Thymus (tissue), 11 donors: ENCODE data around the gene TSNAX. TPM values are rescaled to one million over a fixed set of nuclear protein-coding genes. Genes with fewer than 3 reads are reported as not detected.

Experiments used
- DNase-seq, 9 donors: peaks; one replicate each; pipeline ENCODE4 v3.0.0-alpha.2; 2013; ENCODE audit warnings: low spot score in 9 of 9, low read depth in 6 of 9, missing footprints in 1 of 9
- H3K27ac ChIP-seq, 2 donors: one replicate each; pipeline ENCODE4 v1.5.1; 2013; ENCODE audit warnings: control low read depth in 1 of 2, low read depth in 1 of 2, low read length in 1 of 2, mild to moderate bottlenecking in 1 of 2, moderate library complexity in 1 of 2
- H3K27me3 ChIP-seq, 2 donors: one replicate each; pipeline ENCODE4 v1.5.1; 2013; ENCODE audit warnings: low read length in 1 of 2; ENCODE audit not compliant: control insufficient read depth in 2 of 2, insufficient read depth in 1 of 2
- H3K36me3 ChIP-seq, 2 donors: one replicate each; pipeline ENCODE4 v1.5.1; 2013; ENCODE audit warnings: low read length in 1 of 2, mild to moderate bottlenecking in 1 of 2, moderate library complexity in 1 of 2; ENCODE audit not compliant: control insufficient read depth in 2 of 2, insufficient read depth in 2 of 2
- H3K4me1 ChIP-seq, 2 donors: one replicate each; pipeline ENCODE4 v1.5.1; 2013; ENCODE audit warnings: low read length in 2 of 2; ENCODE audit not compliant: control insufficient read depth in 2 of 2, insufficient read depth in 2 of 2
- H3K4me3 ChIP-seq, 2 donors: one replicate each; pipeline ENCODE4 v1.5.1; 2013; ENCODE audit warnings: low read length in 2 of 2, control low read depth in 1 of 2, mild to moderate bottlenecking in 1 of 2
- H3K9me3 ChIP-seq, 2 donors: one replicate each; pipeline ENCODE4 v1.5.1; 2013; ENCODE audit warnings: low read length in 1 of 2, mild to moderate bottlenecking in 1 of 2; ENCODE audit not compliant: control insufficient read depth in 2 of 2, insufficient read depth in 1 of 2
- WGBS: extraction: QIAGEN DNeasy Blood & Tissue Kit; methylation state at CpG from one replicate; pipeline ENCODE4 v1.1.7; 2013; 5-methylcytosine and 5-hydroxymethylcytosine counted together
- polyA plus RNA-seq: library from polyadenylated mRNA; stranded (reverse); fragments of 200-250 nt; gene quantifications from one replicate; pipeline ENCODE4 v1.2.3, GENCODE V29; 2013
- total RNA-seq: library from RNA; stranded (reverse); fragments of 120-200 nt; gene quantifications from one replicate; pipeline ENCODE4 v1.2.4, GENCODE V29; 2013
- donor health status: healthy.

Gene TSNAX
- total and polyA plus RNA-seq, 2 donors: 36.4 to 36.9 TPM

DNA sequence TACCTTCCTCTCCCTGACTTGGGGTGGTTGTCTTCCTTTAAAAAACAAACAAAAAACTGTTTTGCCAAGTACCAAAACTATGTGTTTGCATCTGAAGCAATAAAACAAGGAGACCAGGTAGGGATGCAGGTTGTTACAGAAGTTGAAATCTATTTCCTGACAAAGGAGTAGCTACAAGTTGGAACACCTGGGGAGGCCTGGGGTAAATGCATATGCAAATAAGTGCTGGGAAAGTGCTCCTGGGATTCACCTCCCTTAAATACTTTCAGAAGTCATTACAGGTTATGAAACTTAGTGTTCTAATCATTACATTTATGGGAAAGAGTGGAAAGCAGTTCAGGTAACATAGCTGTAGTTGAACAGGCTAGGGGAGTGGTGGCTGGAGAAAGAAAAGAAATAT lies 1.9 kb upstream of the TSNAX start:
- H3K4me1 ChIP-seq: peaks cover 10 to 20% of the 10 kb centered on the region in 2 donors
- no peak for DNase-seq
- H3K27ac ChIP-seq: no peak overlapping the region
- H3K36me3 ChIP-seq: peaks cover 3 to 6% of the 10 kb centered on the region in 2 donors
- H3K9me3 ChIP-seq: no peaks in the 10 kb centered on the region
- H3K4me3 ChIP-seq: no peak overlapping the region
- H3K27me3 ChIP-seq: no peaks in the 10 kb centered on the region

DNA sequence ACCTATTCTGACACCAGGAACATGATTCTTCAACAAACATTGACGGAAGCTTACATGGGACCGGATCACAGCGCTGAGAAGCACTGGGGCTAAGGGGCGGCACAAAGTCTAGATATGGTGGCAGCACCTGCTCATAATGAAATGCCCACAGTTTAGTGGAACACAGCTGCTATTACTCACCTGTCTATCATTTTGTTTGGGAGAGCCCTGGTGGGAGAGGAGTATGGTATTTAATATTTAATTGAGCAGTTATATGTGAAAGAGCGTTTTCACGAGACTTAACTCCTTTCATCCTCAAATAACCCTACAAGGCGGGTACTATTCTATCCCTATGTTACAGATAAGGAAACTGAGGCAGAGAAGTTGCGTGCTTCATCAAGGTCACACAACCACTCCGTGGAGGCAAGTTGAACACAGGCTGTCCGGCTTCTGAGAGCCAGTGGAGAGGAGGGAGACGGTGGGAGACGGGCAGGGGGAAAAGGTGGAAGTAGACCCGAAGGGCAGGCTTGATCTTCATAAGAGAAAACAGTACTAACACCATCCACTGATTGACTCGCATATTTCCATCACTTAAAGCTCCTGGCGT lies 790 bp upstream of the TSNAX start:
- Histone ChIP-seq H3K9me3 (no peaks in the 10 kb centered on the region), H3K27me3 (no peaks in the 10 kb centered on the region), H3K36me3 (peaks cover 3 to 8% of the 10 kb centered on the region in 2 donors), H3K27ac (peak overlapping the region in 1 of 2 donors; percentile 99), H3K4me1 (peaks cover 10 to 20% of the 10 kb centered on the region in 2 donors), H3K4me3 (peak overlapping the region; percentile 90 to 98)
- DNase-seq: no peak
- 64% methylated on average over 15 of the region's 15 CpGs for WGBS

DNA sequence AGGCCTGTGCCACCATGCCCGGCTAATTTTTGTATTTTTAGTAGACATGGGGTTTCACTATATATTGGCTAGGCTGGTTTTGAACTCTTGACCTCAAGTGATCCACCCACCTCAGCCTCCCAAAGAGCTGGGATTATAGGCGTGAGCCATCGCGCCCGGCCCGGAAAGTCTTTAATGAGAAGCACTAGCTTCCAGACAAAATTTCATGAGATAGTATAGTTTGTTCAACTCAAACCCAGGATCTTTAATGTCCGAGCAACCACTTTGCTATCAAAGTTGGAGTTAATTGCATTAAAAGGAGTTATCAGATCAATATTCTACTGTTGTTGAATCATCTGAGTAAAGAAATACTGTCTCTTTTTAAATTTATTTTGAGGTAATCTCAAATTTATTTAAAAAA lies 4.8 kb downstream of the TSNAX start:
- Histone ChIP-seq H3K27ac (no peak overlapping the region), H3K4me1 (peaks cover 7 to 14% of the 10 kb centered on the region in 2 donors), H3K27me3 (no peaks in the 10 kb centered on the region), H3K9me3 (no peaks in the 10 kb centered on the region), H3K4me3 (no peak overlapping the region), H3K36me3 (peaks cover 3 to 19% of the 10 kb centered on the region in 2 donors)
- WGBS: 96% methylated on average over 7 of the region's 7 CpGs
- no peak for DNase-seq

DNA sequence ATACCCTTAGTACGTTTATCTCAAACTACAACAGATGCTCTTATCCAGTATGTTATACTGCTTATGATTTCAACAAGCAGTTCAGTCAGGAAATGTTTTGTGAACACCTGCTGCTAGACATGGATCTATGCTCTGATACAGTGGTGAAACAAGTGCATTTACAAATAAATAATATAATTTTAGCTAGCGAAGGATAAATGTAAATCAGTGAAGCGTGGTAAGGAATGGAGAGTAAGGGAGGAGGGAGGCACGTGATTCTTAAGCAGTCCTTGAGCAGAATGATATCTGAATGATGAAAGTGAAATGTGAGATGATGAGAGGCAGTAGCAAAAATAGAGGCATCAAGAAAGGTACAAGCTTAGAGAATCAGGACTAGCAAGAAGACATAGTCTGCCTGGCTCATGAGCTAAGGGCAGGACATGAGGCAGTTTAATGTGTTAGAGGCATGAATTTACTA lies 6.3 kb downstream of the TSNAX start:
- WGBS: 96% methylated on average over 4 of the region's 4 CpGs
- Histone ChIP-seq H3K27ac (no peak overlapping the region), H3K4me3 (no peak overlapping the region), H3K9me3 (no peaks in the 10 kb centered on the region), H3K4me1 (peaks cover 6 to 7% of the 10 kb centered on the region in 2 donors), H3K27me3 (no peaks in the 10 kb centered on the region), H3K36me3 (peaks cover 6 to 25% of the 10 kb centered on the region in 2 donors)
- DNase-seq: no peak

DNA sequence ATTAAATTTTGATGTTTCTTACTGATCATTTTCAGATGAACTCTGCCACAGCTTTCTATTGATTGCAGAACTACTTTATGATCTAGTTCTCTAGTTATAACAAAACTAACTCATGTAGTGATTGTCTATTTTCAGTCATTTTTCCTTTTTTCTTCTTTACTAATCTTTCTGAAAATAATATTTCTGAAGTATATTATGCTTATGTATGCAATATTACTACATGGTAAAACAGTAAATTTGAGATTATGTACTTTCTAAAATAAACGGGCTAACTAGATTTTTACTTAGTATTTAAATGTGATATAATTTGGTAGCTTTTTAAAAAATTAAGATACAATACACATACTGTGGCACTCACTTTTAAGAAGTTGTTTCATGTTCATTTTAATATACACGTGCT lies 7.6 kb downstream of the TSNAX start:
- no peak overlapping the region for H3K27ac ChIP-seq
- no peaks in the 10 kb centered on the region for H3K9me3 ChIP-seq
- no peaks in the 10 kb centered on the region for H3K27me3 ChIP-seq
- no peak overlapping the region for H3K4me3 ChIP-seq
- WGBS: 99% methylated on average over 2 of the region's 2 CpGs
- no peaks in the 10 kb centered on the region for H3K4me1 ChIP-seq
- H3K36me3 ChIP-seq: peaks cover 3 to 25% of the 10 kb centered on the region in 2 donors
- DNase-seq: no peak

DNA sequence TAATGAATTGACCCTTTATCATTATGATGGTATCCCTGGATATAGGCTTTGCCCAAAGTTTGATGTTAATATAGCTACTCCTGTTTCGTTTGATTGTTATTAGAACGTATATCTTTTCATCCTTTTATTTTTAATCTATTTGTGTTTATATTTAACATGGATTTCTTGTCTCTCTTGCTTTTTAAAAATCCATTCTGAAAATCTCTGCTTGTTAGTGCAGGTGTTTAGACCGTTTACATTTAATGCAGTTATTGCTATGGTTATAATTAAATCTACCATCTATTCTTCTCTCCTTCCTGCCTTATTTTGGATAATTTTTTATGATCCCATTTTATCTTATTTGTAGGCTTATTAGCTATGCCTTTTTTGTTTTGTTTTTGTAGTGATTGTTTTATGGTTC lies 12.4 kb downstream of the TSNAX start:
- no peaks in the 10 kb centered on the region for H3K4me1 ChIP-seq
- H3K9me3 ChIP-seq: no peaks in the 10 kb centered on the region
- DNase-seq: no peak
- H3K4me3 ChIP-seq: no peak overlapping the region
- H3K27ac ChIP-seq: no peak overlapping the region
- 98% methylated on average over 3 of the region's 3 CpGs for WGBS
- H3K27me3 ChIP-seq: no peaks in the 10 kb centered on the region
- peaks cover 3 to 41% of the 10 kb centered on the region in 2 donors for H3K36me3 ChIP-seq

DNA sequence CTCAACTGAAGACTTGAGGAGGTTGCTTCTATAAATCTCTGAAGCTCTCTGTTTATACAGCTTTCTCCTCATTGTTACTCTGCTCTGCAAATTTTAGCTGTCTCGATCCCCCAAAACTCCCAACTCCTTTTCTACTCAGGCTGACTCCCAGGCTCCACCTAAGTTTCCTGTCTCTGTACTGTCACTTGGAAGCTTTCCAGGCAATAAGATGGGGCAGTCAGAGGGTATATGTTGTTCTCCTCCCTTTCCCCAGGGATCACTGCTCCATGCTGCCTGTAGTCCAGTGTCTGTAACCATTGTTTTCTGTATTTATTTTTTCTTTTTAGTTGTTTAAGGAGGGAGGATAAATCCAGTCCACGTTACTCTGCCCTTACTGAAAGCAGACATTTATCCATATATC lies 13.4 kb downstream of the TSNAX start:
- no peaks in the 10 kb centered on the region for H3K27me3 ChIP-seq
- peaks cover 3 to 45% of the 10 kb centered on the region in 2 donors for H3K36me3 ChIP-seq
- H3K27ac ChIP-seq: no peak overlapping the region
- H3K9me3 ChIP-seq: no peaks in the 10 kb centered on the region
- no peak for DNase-seq
- no peak overlapping the region for H3K4me3 ChIP-seq
- no peaks in the 10 kb centered on the region for H3K4me1 ChIP-seq
- over 99% methylated on average over 2 of the region's 2 CpGs for WGBS

DNA sequence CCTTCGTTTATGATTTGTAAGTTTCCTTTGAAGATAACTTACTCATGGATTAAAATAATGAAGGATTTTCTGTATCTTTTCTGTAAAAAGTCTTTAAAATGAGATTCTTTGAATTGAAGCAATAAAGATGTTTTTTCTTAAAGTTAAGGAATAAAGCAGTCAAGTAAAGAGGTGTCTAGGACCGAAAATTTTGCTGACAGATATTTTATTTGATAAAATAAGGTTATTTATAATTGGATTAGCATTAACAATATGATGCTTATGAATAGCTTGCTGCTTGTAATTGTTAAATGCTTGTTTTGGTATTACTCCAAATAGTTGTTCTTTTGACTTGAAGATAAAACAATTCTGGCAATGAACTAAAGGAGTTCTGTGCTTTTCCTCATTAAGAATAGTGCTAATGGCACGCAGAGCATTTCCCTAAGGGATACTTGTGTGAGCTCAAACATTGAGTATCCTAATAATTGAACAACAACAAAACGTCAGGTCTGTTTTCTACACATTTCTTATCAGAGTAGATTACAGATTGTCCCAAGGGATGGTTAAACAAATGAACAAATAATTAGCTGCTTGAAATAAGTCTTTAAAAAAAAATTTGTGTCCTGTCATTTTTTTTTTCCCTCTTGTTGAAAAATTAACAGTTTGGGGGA lies 16.6 kb downstream of the TSNAX start:
- no peak overlapping the region for H3K27ac ChIP-seq
- no peaks in the 10 kb centered on the region for H3K27me3 ChIP-seq
- 96% methylated on average over 4 of the region's 4 CpGs for WGBS
- no peak for DNase-seq
- H3K4me3 ChIP-seq: no peak overlapping the region
- peaks cover 0 to 32% of the 10 kb centered on the region in 2 donors for H3K36me3 ChIP-seq
- no peaks in the 10 kb centered on the region for H3K9me3 ChIP-seq
- no peaks in the 10 kb centered on the region for H3K4me1 ChIP-seq

DNA sequence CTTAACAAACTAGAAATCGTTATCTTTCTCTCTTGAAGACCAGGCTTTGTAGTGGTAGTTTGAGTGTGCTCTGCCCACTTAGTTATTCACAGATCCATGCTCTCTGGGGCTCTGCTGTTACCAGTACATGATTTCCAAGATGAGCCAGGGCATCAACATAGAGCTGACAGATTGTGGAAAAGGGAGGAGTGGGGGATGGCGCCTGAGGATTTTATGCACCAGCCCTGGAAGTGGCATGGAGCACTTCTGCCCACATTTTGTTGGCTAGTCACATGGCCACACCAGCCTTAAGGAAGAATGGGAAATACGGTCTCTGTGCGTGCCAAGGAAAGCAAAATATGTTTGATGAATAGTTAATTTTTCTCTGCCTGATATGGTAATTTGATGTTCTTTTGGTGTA lies 18.2 kb downstream of the TSNAX start:
- Histone ChIP-seq H3K27ac (no peak overlapping the region), H3K36me3 (peaks cover 0 to 33% of the 10 kb centered on the region in 2 donors), H3K27me3 (no peaks in the 10 kb centered on the region), H3K9me3 (no peaks in the 10 kb centered on the region), H3K4me3 (no peak overlapping the region), H3K4me1 (no peaks in the 10 kb centered on the region)
- 97% methylated on average over 4 of the region's 4 CpGs for WGBS
- no peak for DNase-seq
